GM12865 (cell line): ENCODE data around the gene RHOU.

Experiments used
- DNase-seq: peaks from one replicate; pipeline ENCODE4 v3.0.0; 2010; ENCODE audit warnings: low read depth
- H3K4me3 ChIP-seq: 2 replicates; pipeline ENCODE4 v1.5.1; 2011; ENCODE audit warnings: mild to moderate bottlenecking, low read depth, low read length, control low read depth
- TF ChIP-seq, protein P1 (sequence below): IDR thresholded peaks from 2 replicates; pipeline ENCODE4 v1.5.1; 2011; ENCODE audit warnings: low read length, control low read depth, low read depth, inconsistent platforms; ENCODE audit not compliant: insufficient read depth; ENCODE audit errors: missing control alignments

Gene RHOU

DNA sequence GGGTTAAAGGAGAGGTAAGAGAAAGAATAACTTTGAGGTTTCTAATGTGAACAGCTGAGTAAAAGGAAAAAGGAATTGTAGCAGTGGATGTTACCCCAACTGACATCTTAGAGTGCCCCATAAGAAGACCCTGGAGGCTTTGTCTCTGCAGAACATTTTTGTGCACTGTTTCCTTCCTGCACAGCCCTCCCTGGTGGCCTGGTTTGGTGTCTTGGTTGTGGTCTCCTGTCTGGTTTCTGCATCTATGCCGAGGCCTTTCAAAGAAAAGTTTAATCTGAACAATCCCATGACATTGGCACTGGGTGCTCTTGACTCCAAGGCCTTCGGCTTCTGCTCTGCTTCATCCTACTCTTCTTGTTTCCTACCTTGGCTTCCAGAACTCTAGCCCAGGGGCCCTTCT lies 57.8 kb downstream of the RHOU start:
- H3K4me3 ChIP-seq, result no peak overlapping the region
- no peak for DNase-seq
- TF ChIP-seq, protein P1, sequence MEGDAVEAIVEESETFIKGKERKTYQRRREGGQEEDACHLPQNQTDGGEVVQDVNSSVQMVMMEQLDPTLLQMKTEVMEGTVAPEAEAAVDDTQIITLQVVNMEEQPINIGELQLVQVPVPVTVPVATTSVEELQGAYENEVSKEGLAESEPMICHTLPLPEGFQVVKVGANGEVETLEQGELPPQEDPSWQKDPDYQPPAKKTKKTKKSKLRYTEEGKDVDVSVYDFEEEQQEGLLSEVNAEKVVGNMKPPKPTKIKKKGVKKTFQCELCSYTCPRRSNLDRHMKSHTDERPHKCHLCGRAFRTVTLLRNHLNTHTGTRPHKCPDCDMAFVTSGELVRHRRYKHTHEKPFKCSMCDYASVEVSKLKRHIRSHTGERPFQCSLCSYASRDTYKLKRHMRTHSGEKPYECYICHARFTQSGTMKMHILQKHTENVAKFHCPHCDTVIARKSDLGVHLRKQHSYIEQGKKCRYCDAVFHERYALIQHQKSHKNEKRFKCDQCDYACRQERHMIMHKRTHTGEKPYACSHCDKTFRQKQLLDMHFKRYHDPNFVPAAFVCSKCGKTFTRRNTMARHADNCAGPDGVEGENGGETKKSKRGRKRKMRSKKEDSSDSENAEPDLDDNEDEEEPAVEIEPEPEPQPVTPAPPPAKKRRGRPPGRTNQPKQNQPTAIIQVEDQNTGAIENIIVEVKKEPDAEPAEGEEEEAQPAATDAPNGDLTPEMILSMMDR, result no peak

GRCh38 chr1:228794173-228794572 lies 58.9 kb downstream of the RHOU start:
- H3K4me3 ChIP-seq, result no peak overlapping the region
- peak; percentile 51 for DNase-seq
- TF ChIP-seq, protein P1, result no peak

DNA sequence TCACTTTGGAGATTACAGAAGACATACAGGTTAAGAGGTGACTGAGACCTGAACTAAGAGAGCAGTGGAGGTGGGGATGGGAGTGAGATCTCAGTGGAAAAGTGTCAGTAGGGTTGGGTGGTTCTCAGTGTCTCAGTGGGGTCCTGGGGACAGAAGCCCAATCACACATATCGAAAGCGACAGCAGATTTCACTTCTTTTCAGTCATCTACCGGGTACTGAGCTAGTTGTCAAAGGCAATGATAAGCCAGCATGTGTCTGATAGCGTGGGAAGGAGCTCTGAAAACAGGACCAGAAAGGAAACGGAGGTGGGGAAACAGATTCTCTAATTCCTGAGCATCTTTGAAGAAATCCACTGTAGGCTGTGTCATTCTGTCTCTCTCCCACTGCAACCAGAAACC lies 59.5 kb downstream of the RHOU start:
- TF ChIP-seq, protein P1, result no peak
- DNase-seq, result peak; percentile 48
- H3K4me3 ChIP-seq, result no peak overlapping the region

GRCh38 chr1:228795596-228795995 lies 60.3 kb downstream of the RHOU start:
- TF ChIP-seq, protein P1, result no peak
- DNase-seq, result no peak
- H3K4me3 ChIP-seq, result no peak overlapping the region
